A549 (cell line): Measurements from ENCODE around the gene NFAM1. TPM values are rescaled to one million over a fixed set of nuclear protein-coding genes. Genes with fewer than 3 reads are reported as not detected.

Experiments used
- ATAC-seq, 2 experiments: fragments of 200-7000 bp in 1 of 2; fragments of >200 bp in 1 of 2; cut with Nextera tagmentation in 1 of 2; cut with Tn5 transposase in 1 of 2; 3 replicates each; pipeline versions ENCODE4 v1.8.0 to v1.9.1; 2018 to 2020; ENCODE audit warnings: mild to moderate bottlenecking in 1 of 2, moderate library complexity in 1 of 2
- CTCF ChIA-PET: fragments of 300-600 bp; sonication (Branson Sonifier 250); formaldehyde crosslinking; extraction: SDS; loops from one replicate; lab custom pipeline; 2021; ENCODE audit warnings: antibody characterized with exemption, inconsistent platforms; lab: Yijun Ruan, JAX
- POLR2A ChIA-PET: fragments of 350-600 bp; formaldehyde crosslinking; extraction: SDS; loops from one replicate; lab custom pipeline; 2021; ENCODE audit warnings: antibody characterized with exemption, inconsistent platforms; lab: Yijun Ruan, JAX
- DNase-seq, 2 experiments: peaks; one replicate each; pipeline versions ENCODE4 v3.0.0 to v3.0.0-alpha.2; 2011 to 2016; ENCODE audit warnings: low read depth in 1 of 2, low spot score in 1 of 2
- FAIRE-seq: peaks from 2 replicates; lab custom pipeline; 2011; peaks lifted over from hg19 to GRCh38; lab: Jason Lieb, UNC
- H3K27ac ChIP-seq, 2 experiments: fragments of >200 bp; sonication (Bioruptor Twin); formaldehyde crosslinking; 3 replicates each; pipeline ENCODE4 v1.5.1; 2016 to 2017
- H3K4me1 ChIP-seq: fragments of >200 bp; sonication (Bioruptor Twin); formaldehyde crosslinking; 3 replicates; pipeline ENCODE4 v1.6.1; 2016
- H3K4me2 ChIP-seq: fragments of >200 bp; sonication (Bioruptor Twin); formaldehyde crosslinking; 3 replicates; pipeline ENCODE4 v1.6.1; 2016
- H3K4me3 ChIP-seq: fragments of >200 bp; sonication (Bioruptor Twin); formaldehyde crosslinking; 3 replicates; pipeline ENCODE4 v1.5.1; 2016
- H3K9me3 ChIP-seq: fragments of >200 bp; sonication (Bioruptor Twin); formaldehyde crosslinking; 3 replicates; pipeline ENCODE4 v1.6.1; 2016
- ATOH8 ChIP-seq: fragments of 250-450 bp; sonication (Bioruptor Pico); IDR thresholded peaks from 2 replicates; pipeline ENCODE4 v1.5.0; 2020; ENCODE audit warnings: low read depth, mild to moderate bottlenecking, moderate library complexity
- CBX8 ChIP-seq: fragments of 200-600 bp; sonication (generic); IDR thresholded peaks from 2 replicates; pipeline ENCODE4 v1.6.1; 2016
- EHMT2 ChIP-seq: fragments of 200-600 bp; sonication (generic); IDR thresholded peaks from 2 replicates; pipeline ENCODE4 v1.6.1; 2016; ENCODE audit warnings: antibody characterized with exemption, low read depth, mild to moderate bottlenecking, moderate library complexity
- FOSB ChIP-seq: fragments of 250-450 bp; sonication (Bioruptor Pico); IDR thresholded peaks from 2 replicates; pipeline ENCODE4 v1.5.0; 2020; ENCODE audit warnings: mild to moderate bottlenecking, moderate library complexity
- GATA3 ChIP-seq: IDR thresholded peaks from 2 replicates; pipeline ENCODE4 v1.6.1; 2012; ENCODE audit warnings: borderline replicate concordance
- HEYL ChIP-seq: fragments of 250-450 bp; sonication (Bioruptor Pico); IDR thresholded peaks from 2 replicates; pipeline ENCODE4 v1.8.0; 2021; ENCODE audit warnings: mild to moderate bottlenecking, moderate library complexity
- HOXB13 ChIP-seq: fragments of 250-450 bp; sonication (Bioruptor Pico); IDR thresholded peaks from 2 replicates; pipeline ENCODE4 v1.5.0; 2020; ENCODE audit warnings: low read depth, mild to moderate bottlenecking, moderate library complexity
- HOXB5 ChIP-seq: fragments of 250-450 bp; sonication (Bioruptor Pico); IDR thresholded peaks from 2 replicates; pipeline ENCODE4 v1.5.0; 2020; ENCODE audit warnings: mild to moderate bottlenecking, moderate library complexity
- KDM1A ChIP-seq: fragments of 200-600 bp; sonication (generic); IDR thresholded peaks from 2 replicates; pipeline ENCODE4 v1.6.1; 2016; ENCODE audit warnings: low read depth, mild to moderate bottlenecking
- MYC ChIP-seq: IDR thresholded peaks from 2 replicates; pipeline ENCODE4 v1.6.1; 2012; ENCODE audit warnings: mild to moderate bottlenecking, inconsistent platforms, low read length, improper control_type of control experiment, borderline replicate concordance
- NPAS2 ChIP-seq: fragments of 250-450 bp; sonication (Bioruptor Pico); IDR thresholded peaks from 2 replicates; pipeline ENCODE4 v1.8.0; 2022; ENCODE audit warnings: mild to moderate bottlenecking, moderate library complexity, borderline replicate concordance
- PHF8 ChIP-seq: fragments of 200-600 bp; sonication (generic); IDR thresholded peaks from 2 replicates; pipeline ENCODE4 v1.6.1; 2016; ENCODE audit warnings: low read depth, mild to moderate bottlenecking, antibody characterized with exemption, moderate library complexity, borderline replicate concordance
- POLR2A ChIP-seq: IDR thresholded peaks from 2 replicates; pipeline ENCODE4 v1.6.1; 2012; ENCODE audit warnings: mild to moderate bottlenecking, low read length
- RARB ChIP-seq: fragments of 250-450 bp; sonication (Bioruptor Pico); IDR thresholded peaks from 2 replicates; pipeline ENCODE4 v1.8.0; 2021; ENCODE audit warnings: mild to moderate bottlenecking, moderate library complexity
- SREBF2 ChIP-seq: fragments of 450-650 bp; IDR thresholded peaks from 2 replicates; pipeline ENCODE4 v1.6.1; 2014; ENCODE audit warnings: mild to moderate bottlenecking, moderate library complexity
- USF2 ChIP-seq: fragments of 450-650 bp; IDR thresholded peaks from 2 replicates; pipeline ENCODE4 v1.6.1; 2014; ENCODE audit warnings: antibody characterized with exemption
- ZC3H11A ChIP-seq: fragments of 450-650 bp; IDR thresholded peaks from 2 replicates; pipeline ENCODE4 v1.6.1; 2014; ENCODE audit warnings: antibody characterized with exemption, mild to moderate bottlenecking
- ZSCAN20 ChIP-seq: fragments of 250-450 bp; sonication (Bioruptor Pico); IDR thresholded peaks from 2 replicates; pipeline ENCODE4 v1.8.0; 2022; ENCODE audit warnings: mild to moderate bottlenecking, moderate library complexity
- WGBS: methylation state at CpG from one replicate; pipeline ENCODE4 v1.1.6; 2017; ENCODE audit errors: missing lambda C conversion rate; 5-methylcytosine and 5-hydroxymethylcytosine counted together
- polyA plus RNA-seq, 4 experiments: library from polyadenylated mRNA; depleted of rRNA in 3 of 4; stranded (reverse); fragments of >200 nt; fragmentation: RNase III in 1 of 4; extraction: RNeasy Plus Mini Kit Qiagen cat#74134 plus additional on column Dnase treatment in 1 of 4; gene quantifications; 2 replicates in 3 of 4; 3 replicates in 1 of 4; pipeline ENCODE4 v1.2.3, GENCODE V29; 2011 to 2017
- TF ChIP-seq, protein P1 (sequence below): IDR thresholded peaks from 2 replicates; pipeline ENCODE4 v1.6.1; 2012
- TF ChIP-seq, protein P2 (sequence below): fragments of 150-350 bp; IDR thresholded peaks from 2 replicates; pipeline ENCODE4 v1.6.1; 2014; ENCODE audit warnings: low read depth, mild to moderate bottlenecking, low read length

The NFAM1 gene
- polyA plus RNA-seq, 2 of the 4 experiments (the other 2 are of a cell fraction): not detected

GRCh38 chr22:42379966-42380537, 52.2 kb downstream of the NFAM1 start:
- CTCF ChIA-PET: no interaction called here
- POLR2A ChIA-PET: no interaction called here
- 84% methylated on average over 16 of the region's 16 CpGs for WGBS
- Histone ChIP-seq H3K4me2 (no peak overlapping the region), H3K4me1 (no peaks in the 10 kb centered on the region), H3K9me3 (no peaks in the 10 kb centered on the region), H3K4me3 (no peak overlapping the region), H3K27ac (no peak overlapping the region)
- TF ChIP-seq HOXB13 (no peak), KDM1A (no peak), POLR2A (no peak), RARB (no peak), ATOH8 (CRISPR knock-in tag) (no peak), GATA3 (no peak), CBX8 (no peak), ZSCAN20 (no peak), PHF8 (no peak), NPAS2 (CRISPR knock-in tag) (no peak), HOXB5 (CRISPR knock-in tag) (no peak), EHMT2 (no peak), USF2 (no peak), ZC3H11A (no peak), MYC (no peak), HEYL (no peak), SREBF2 (no peak)
- TF ChIP-seq, protein P1, sequence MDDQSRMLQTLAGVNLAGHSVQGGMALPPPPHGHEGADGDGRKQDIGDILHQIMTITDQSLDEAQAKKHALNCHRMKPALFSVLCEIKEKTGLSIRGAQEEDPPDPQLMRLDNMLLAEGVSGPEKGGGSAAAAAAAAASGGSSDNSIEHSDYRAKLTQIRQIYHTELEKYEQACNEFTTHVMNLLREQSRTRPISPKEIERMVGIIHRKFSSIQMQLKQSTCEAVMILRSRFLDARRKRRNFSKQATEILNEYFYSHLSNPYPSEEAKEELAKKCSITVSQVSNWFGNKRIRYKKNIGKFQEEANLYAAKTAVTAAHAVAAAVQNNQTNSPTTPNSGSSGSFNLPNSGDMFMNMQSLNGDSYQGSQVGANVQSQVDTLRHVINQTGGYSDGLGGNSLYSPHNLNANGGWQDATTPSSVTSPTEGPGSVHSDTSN: no peak
- TF ChIP-seq, protein P2, sequence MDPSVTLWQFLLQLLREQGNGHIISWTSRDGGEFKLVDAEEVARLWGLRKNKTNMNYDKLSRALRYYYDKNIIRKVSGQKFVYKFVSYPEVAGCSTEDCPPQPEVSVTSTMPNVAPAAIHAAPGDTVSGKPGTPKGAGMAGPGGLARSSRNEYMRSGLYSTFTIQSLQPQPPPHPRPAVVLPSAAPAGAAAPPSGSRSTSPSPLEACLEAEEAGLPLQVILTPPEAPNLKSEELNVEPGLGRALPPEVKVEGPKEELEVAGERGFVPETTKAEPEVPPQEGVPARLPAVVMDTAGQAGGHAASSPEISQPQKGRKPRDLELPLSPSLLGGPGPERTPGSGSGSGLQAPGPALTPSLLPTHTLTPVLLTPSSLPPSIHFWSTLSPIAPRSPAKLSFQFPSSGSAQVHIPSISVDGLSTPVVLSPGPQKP: no peak
- ATAC-seq (no peak), DNase-seq (no peak), FAIRE-seq (no peak)

DNA sequence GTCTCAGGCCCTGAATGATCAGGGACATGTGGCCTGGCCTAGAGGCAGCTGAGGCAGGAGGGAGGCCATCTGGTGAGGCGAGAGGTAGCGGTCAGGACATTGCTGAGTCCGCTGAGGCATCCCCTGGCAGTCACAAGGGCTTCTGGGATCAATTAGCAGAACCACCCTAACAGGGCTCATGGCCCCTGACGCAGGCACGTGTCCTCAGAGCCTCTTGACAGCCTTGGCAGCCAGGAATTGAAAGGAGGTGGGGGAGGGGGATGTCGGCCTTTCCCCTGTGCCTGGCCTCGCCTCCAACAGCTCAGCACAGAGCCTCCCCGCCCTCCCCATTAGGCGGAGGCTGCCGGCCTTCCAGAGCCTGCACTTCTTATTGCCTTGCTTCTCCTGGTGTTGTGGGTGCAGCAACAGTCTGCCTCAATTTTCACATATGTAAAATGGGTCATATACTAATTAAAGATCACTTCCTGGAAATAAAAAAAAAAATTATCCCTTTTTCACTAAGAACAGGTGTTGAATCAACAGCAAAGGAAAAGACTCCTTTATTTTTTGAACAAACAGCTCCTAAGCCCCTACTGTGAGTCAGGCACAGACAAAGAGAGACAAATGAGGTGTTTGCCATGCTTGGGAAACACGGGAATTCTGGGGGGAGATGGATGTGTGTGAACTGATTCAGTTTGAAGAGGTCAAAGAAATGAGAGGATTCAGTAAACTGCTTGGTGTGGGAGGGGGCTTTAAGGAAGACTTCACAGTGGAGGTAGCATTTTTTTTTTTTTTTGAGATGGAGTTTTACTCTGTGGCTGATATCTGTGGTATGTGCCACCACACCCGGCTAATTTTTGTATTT, 55.3 kb downstream of the NFAM1 start:
- FAIRE-seq (no peak), ATAC-seq (no peak), DNase-seq (no peak)
- no peaks in the 10 kb centered on the region for H3K4me1 ChIP-seq
- no peak overlapping the region for H3K4me2 ChIP-seq
- CTCF ChIA-PET: interaction anchor here (1.3 to 2.0 kb wide), 2 partner anchors 60 to 207 kb away, joined by 3 to 5 read pairs; no protein-coding TSS in a partner anchor
- POLR2A ChIA-PET: interaction anchor here (1.6 kb wide), 1 partner anchor 8 kb away, joined by 4 read pairs; no protein-coding TSS in a partner anchor
- TF ChIP-seq USF2 (no peak), HOXB5 (CRISPR knock-in tag) (no peak), EHMT2 (no peak), FOSB (no peak), NPAS2 (CRISPR knock-in tag) (no peak)
- TF ChIP-seq, protein P2: no peak
- no peak overlapping the region for H3K4me3 ChIP-seq
- H3K27ac ChIP-seq: no peak overlapping the region
- H3K9me3 ChIP-seq: no peaks in the 10 kb centered on the region
- 57% methylated on average over 9 of the region's 12 CpGs for WGBS
